H9 (cell line): ENCODE results near the gene NRCAM. TPM values are rescaled to one million over a fixed set of nuclear protein-coding genes. Genes with fewer than 3 reads are reported as not detected.

Experiments used
- DNase-seq: peaks from one replicate; pipeline ENCODE4 v3.0.0-alpha.2; 2017
- H2AFZ ChIP-seq: one replicate; pipeline ENCODE4 v1.6.1; 2013; ENCODE audit warnings: mild to moderate bottlenecking, low read length, control low read depth, moderate library complexity
- H2AK5ac ChIP-seq: 2 replicates; pipeline ENCODE4 v1.6.1; 2013; ENCODE audit warnings: low read length, control low read depth, mixed read lengths; ENCODE audit not compliant: insufficient read length
- H2BK120ac ChIP-seq: one replicate; pipeline ENCODE4 v1.6.1; 2013; ENCODE audit warnings: low read depth, mild to moderate bottlenecking, low read length, control low read depth, inconsistent platforms; ENCODE audit not compliant: poor library complexity, severe bottlenecking
- H2BK12ac ChIP-seq: 2 replicates; pipeline ENCODE4 v1.6.1; 2013; ENCODE audit warnings: low read length, control low read depth, mixed read lengths, low read depth; ENCODE audit not compliant: insufficient read length
- H2BK15ac ChIP-seq: 2 replicates; pipeline ENCODE4 v1.6.1; 2013; ENCODE audit warnings: low read depth, low read length, control low read depth
- H2BK20ac ChIP-seq: one replicate; pipeline ENCODE4 v1.6.1; 2013; ENCODE audit warnings: low read depth, mild to moderate bottlenecking, low read length, control low read depth, inconsistent platforms; ENCODE audit not compliant: poor library complexity, severe bottlenecking
- H2BK5ac ChIP-seq: 2 replicates; pipeline ENCODE4 v1.6.1; 2013; ENCODE audit warnings: low read length, control low read depth, mixed read lengths; ENCODE audit not compliant: insufficient read length
- H3K14ac ChIP-seq: 2 replicates; pipeline ENCODE4 v1.6.1; 2013; ENCODE audit warnings: low read length, control low read depth; ENCODE audit not compliant: insufficient read depth
- H3K18ac ChIP-seq: 2 replicates; pipeline ENCODE4 v1.6.1; 2013; ENCODE audit warnings: low read depth, mild to moderate bottlenecking, mixed read lengths, low read length, control low read depth; ENCODE audit not compliant: insufficient read length
- H3K23ac ChIP-seq: 2 replicates; pipeline ENCODE4 v1.6.1; 2013; ENCODE audit warnings: low read length, control low read depth, mixed read lengths, low read depth; ENCODE audit not compliant: insufficient read length
- H3K23me2 ChIP-seq: 2 replicates; pipeline ENCODE4 v1.6.1; 2013; ENCODE audit warnings: low read depth, mild to moderate bottlenecking, mixed read lengths, low read length, control low read depth; ENCODE audit not compliant: insufficient read length, poor library complexity, severe bottlenecking
- H3K27ac ChIP-seq: 2 replicates; pipeline ENCODE4 v1.5.1; 2013; ENCODE audit warnings: low read length, control low read depth, mixed read lengths, low read depth; ENCODE audit not compliant: insufficient read length
- H3K27me3 ChIP-seq: 2 replicates; pipeline ENCODE4 v1.6.1; 2013; ENCODE audit warnings: low read length, control low read depth, inconsistent platforms; ENCODE audit not compliant: insufficient read depth
- H3K4ac ChIP-seq: 2 replicates; pipeline ENCODE4 v1.6.1; 2013; ENCODE audit warnings: low read depth, mild to moderate bottlenecking, control low read depth, inconsistent platforms, low read length, moderate library complexity
- H3K4me1 ChIP-seq: 2 replicates; pipeline ENCODE4 v1.6.1; 2013; ENCODE audit warnings: low read length, control low read depth, inconsistent platforms; ENCODE audit not compliant: insufficient read depth
- H3K4me2 ChIP-seq: 2 replicates; pipeline ENCODE4 v1.6.1; 2013; ENCODE audit warnings: low read length, control low read depth, mixed read lengths; ENCODE audit not compliant: insufficient read length, insufficient read depth
- H3K56ac ChIP-seq: 2 replicates; pipeline ENCODE4 v1.6.1; 2013; ENCODE audit warnings: low read depth, mild to moderate bottlenecking, mixed read lengths, low read length, control low read depth; ENCODE audit not compliant: insufficient read length
- H3K79me1 ChIP-seq: 2 replicates; pipeline ENCODE4 v1.6.1; 2013; ENCODE audit warnings: low read depth, mild to moderate bottlenecking, moderate library complexity, low read length, control low read depth, inconsistent platforms; ENCODE audit not compliant: insufficient read depth, poor library complexity, severe bottlenecking
- H3K79me2 ChIP-seq: 2 replicates; pipeline ENCODE4 v1.6.1; 2013; ENCODE audit warnings: low read length, control low read depth, inconsistent platforms; ENCODE audit not compliant: insufficient read depth
- H3K9ac ChIP-seq: 2 replicates; pipeline ENCODE4 v1.6.1; 2013; ENCODE audit warnings: low read length, control low read depth, mixed read lengths; ENCODE audit not compliant: insufficient read length; ENCODE audit errors: extremely low read depth
- H3K9me3 ChIP-seq: one replicate; pipeline ENCODE4 v1.6.1; 2013; ENCODE audit warnings: low read depth, low read length, inconsistent platforms; ENCODE audit not compliant: control insufficient read depth
- H3T11ph ChIP-seq: one replicate; pipeline ENCODE4 v1.6.1; 2013; ENCODE audit warnings: mild to moderate bottlenecking, low read length, control low read depth, inconsistent platforms
- H4K20me1 ChIP-seq: one replicate; pipeline ENCODE4 v1.6.1; 2013; ENCODE audit not compliant: control insufficient read depth, insufficient read length, insufficient read depth
- H4K5ac ChIP-seq: 2 replicates; pipeline ENCODE4 v1.6.1; 2013; ENCODE audit warnings: low read depth, mild to moderate bottlenecking, mixed read lengths, low read length, control low read depth; ENCODE audit not compliant: insufficient read length
- H4K8ac ChIP-seq: replicated peaks from 2 replicates; pipeline ENCODE4 v1.6.1; 2013; ENCODE audit warnings: low read length, control low read depth, mixed read lengths, low read depth; ENCODE audit not compliant: insufficient read length
- H4K91ac ChIP-seq: 2 replicates; pipeline ENCODE4 v1.6.1; 2013; ENCODE audit warnings: low read depth, mild to moderate bottlenecking, moderate library complexity, mixed read lengths, low read length, control low read depth; ENCODE audit not compliant: insufficient read length
- H3K27ac Mint-ChIP-seq, 3 experiments: 2 replicates in 2 of 3; 3 replicates in 1 of 3; pipeline ENCODE4 v1.8.0; 2020 to 2021; ENCODE audit warnings: mixed read lengths in 3 of 3, mild to moderate bottlenecking in 1 of 3, moderate library complexity in 1 of 3
- H3K27me3 Mint-ChIP-seq: 2 replicates; pipeline ENCODE4 v1.8.0; 2021; ENCODE audit warnings: low read depth, mild to moderate bottlenecking, moderate library complexity, mixed read lengths
- H3K36me3 Mint-ChIP-seq, 3 experiments: 2 replicates in 2 of 3; 3 replicates in 1 of 3; pipeline ENCODE4 v1.8.0; 2020 to 2021; ENCODE audit warnings: low read depth in 3 of 3, mixed read lengths in 3 of 3; ENCODE audit not compliant: insufficient read depth in 1 of 3
- H3K4me1 Mint-ChIP-seq, 2 experiments: 2 replicates each; pipeline ENCODE4 v1.8.0; 2020; ENCODE audit warnings: mixed read lengths in 2 of 2
- H3K4me3 Mint-ChIP-seq, 2 experiments: 2 replicates in 1 of 2; 3 replicates in 1 of 2; pipeline ENCODE4 v1.8.0; 2020 to 2021; ENCODE audit warnings: mild to moderate bottlenecking in 2 of 2, mixed read lengths in 2 of 2, moderate library complexity in 1 of 2
- H3K9me3 Mint-ChIP-seq, 2 experiments: 2 replicates in 1 of 2; 3 replicates in 1 of 2; pipeline ENCODE4 v1.8.0; 2020; ENCODE audit warnings: mild to moderate bottlenecking in 2 of 2, mixed read lengths in 2 of 2, moderate library complexity in 1 of 2
- CTCF ChIP-seq: fragments of 200-600 bp; sonication (generic); conservative IDR thresholded peaks from 3 replicates; pipeline ENCODE4 v1.8.0; 2021; ENCODE audit warnings: antibody characterized with exemption, mild to moderate bottlenecking
- WGBS: extraction: QIAGEN DNeasy Blood & Tissue Kit; methylation state at CpG from one replicate; pipeline ENCODE4 v1.1.7; 2013; ENCODE audit warnings: missing lambda C conversion rate, low lambda C conversion rate, mixed read lengths; ENCODE audit not compliant: insufficient read length; ENCODE audit errors: extremely low coverage; 5-methylcytosine and 5-hydroxymethylcytosine counted together
- total RNA-seq: library from RNA; stranded (reverse); gene quantifications from 2 replicates; pipeline ENCODE4 v1.2.1, GENCODE V29; 2021

Gene NRCAM
- total RNA-seq, 1 experiment from 2014 or later: 2.3 TPM

GRCh38 chr7:108287857-108288256 is 168.4 kb downstream of the NRCAM start:
- H3K9me3 Mint-ChIP-seq: no peaks in the 10 kb centered on the region
- Histone ChIP-seq H4K8ac (no peak overlapping the region), H3K56ac (no peak overlapping the region), H3K18ac (no peak overlapping the region), H3K4ac (no peak overlapping the region), H4K91ac (no peak overlapping the region), H3K4me1 (no peaks in the 10 kb centered on the region), H4K20me1 (no peaks in the 10 kb centered on the region), H2BK12ac (no peak overlapping the region), H2BK20ac (no peak overlapping the region), H3K27me3 (no peaks in the 10 kb centered on the region), H2AFZ (no peak overlapping the region), H3K23ac (no peak overlapping the region), H3K27ac (no peak overlapping the region), H2BK120ac (no peak overlapping the region), H3K9ac (no peak overlapping the region), H2AK5ac (no peak overlapping the region), H3K23me2 (no peaks in the 10 kb centered on the region), H3K14ac (no peak overlapping the region), H3K4me2 (no peak overlapping the region), H4K5ac (no peak overlapping the region), H3K9me3 (no peaks in the 10 kb centered on the region), H3K79me1 (no peaks in the 10 kb centered on the region), H2BK15ac (no peak overlapping the region), H2BK5ac (no peak overlapping the region), H3K79me2 (no peaks in the 10 kb centered on the region), H3T11ph (no peak overlapping the region)
- no peaks in the 10 kb centered on the region; the same call in 1 of the 2 replicates for H3K27me3 Mint-ChIP-seq
- no CpG with 5 or more reads among the region's 3 CpGs for WGBS
- no peak for DNase-seq
- H3K4me1 Mint-ChIP-seq: peaks cover 14 to 24% of the 10 kb centered on the region in 2 experiments
- TF ChIP-seq CTCF: no peak
- no peaks in the 10 kb centered on the region for H3K36me3 Mint-ChIP-seq
- H3K27ac Mint-ChIP-seq: no peak overlapping the region
- no peak overlapping the region for H3K4me3 Mint-ChIP-seq
